Erythroblast (primary cell): ENCODE measurements around the gene BMP3.
"Not testable (repeated sequence)": the region's sequence is repeated elsewhere in the genome, so short reads cannot be mapped to it uniquely, and the experiment has no call there.

Experiments
- DNase-seq, 2 experiments: peaks; one replicate each; lab custom pipeline; 2025; lab: John Stamatoyannopoulos, UW
- GATA1 ChIP-seq: IDR thresholded peaks from 2 replicates; pipeline ENCODE4 v1.6.1; 2011; ENCODE audit warnings: low read depth, mild to moderate bottlenecking, control low read depth, low read length, moderate library complexity
- POLR2A ChIP-seq: IDR thresholded peaks from 2 replicates; pipeline ENCODE4 v1.6.1; 2011; ENCODE audit warnings: mild to moderate bottlenecking, low read length

Gene BMP3

GRCh38 chr4:81030061-81030980 is at the start of gene BMP3:
BMP3 (plus strand) TSS chr4:81030708; CDS start chr4:81031285, 577 bp downstream.
- TF ChIP-seq POLR2A (no peak), GATA1 (no peak)
- DNase-seq: no peak

GRCh38 chr4:80986011-80986410 is 44.5 kb upstream of the BMP3 start:
- TF ChIP-seq GATA1 (no peak), POLR2A (no peak)
- no peak for DNase-seq

- TF ChIP-seq GATA1: no peak
- no peak for TF ChIP-seq POLR2A
- peak; percentile 29 to 53 for DNase-seq
These were observed 40.5 kb upstream of the BMP3 start for GRCh38 chr4:80989921-80990544.

GRCh38 chr4:80990851-80991250 is 39.7 kb upstream of the BMP3 start:
- DNase-seq: no peak
- no peak for TF ChIP-seq GATA1
- TF ChIP-seq POLR2A: no peak

GRCh38 chr4:80999943-81000342 is 30.6 kb upstream of the BMP3 start:
- TF ChIP-seq GATA1 (no peak), POLR2A (no peak)
- no peak for DNase-seq

GRCh38 chr4:81003597-81004111 is 26.9 kb upstream of the BMP3 start:
- no peak for DNase-seq
- no peak for TF ChIP-seq GATA1
- no peak for TF ChIP-seq POLR2A

GRCh38 chr4:81007417-81007816 is 23.1 kb upstream of the BMP3 start:
- no peak for TF ChIP-seq GATA1
- no peak for TF ChIP-seq POLR2A
- no peak for DNase-seq

GRCh38 chr4:81016566-81016965 is 13.9 kb upstream of the BMP3 start:
- DNase-seq: not testable (repeated sequence)

- no peak for TF ChIP-seq GATA1
- no peak for TF ChIP-seq POLR2A
- no peak for DNase-seq
These were observed 11.5 kb upstream of the BMP3 start for GRCh38 chr4:81019006-81019405.

GRCh38 chr4:81021142-81021944 is 9.2 kb upstream of the BMP3 start:
- DNase-seq: no peak

GRCh38 chr4:81021981-81022380 is 8.5 kb upstream of the BMP3 start:
- no peak for TF ChIP-seq POLR2A
- no peak for TF ChIP-seq GATA1

More at GRCh38 chr4:81021142-81021944, 9.2 kb upstream of the BMP3 start:
- TF ChIP-seq GATA1 (no peak), POLR2A (no peak)

GRCh38 chr4:81023484-81023883 is 7.0 kb upstream of the BMP3 start:
- TF ChIP-seq GATA1 (no peak), POLR2A (no peak)
- DNase-seq: no peak

More at GRCh38 chr4:81021981-81022380, 8.5 kb upstream of the BMP3 start:
- DNase-seq: no peak
